GM06990 (cell line): ENCODE results near the gene DQX1.

Source experiments
- DNase-seq: peaks from one replicate; pipeline ENCODE4 v3.0.0-alpha.2; 2011; ENCODE audit not compliant: insufficient read length; ENCODE audit errors: extremely low read depth
- H3K27me3 ChIP-seq: replicated peaks from 2 replicates; pipeline ENCODE4 v1.6.0; 2011; ENCODE audit warnings: low read length; ENCODE audit not compliant: control insufficient read depth, insufficient read depth
- H3K36me3 ChIP-seq: 2 replicates; pipeline ENCODE4 v1.5.1; 2011; ENCODE audit warnings: low read length; ENCODE audit not compliant: control insufficient read depth, insufficient read depth
- H3K4me3 ChIP-seq: replicated peaks from 2 replicates; pipeline ENCODE4 v1.5.1; 2011; ENCODE audit warnings: low read depth, mild to moderate bottlenecking, control low read depth, low read length
- TF ChIP-seq, protein P1 (sequence below): IDR thresholded peaks from 2 replicates; pipeline ENCODE4 v1.5.1; 2011; ENCODE audit warnings: low read length, control low read depth, mild to moderate bottlenecking, inconsistent platforms; ENCODE audit not compliant: insufficient read depth, poor library complexity, severe bottlenecking

DQX1 gene

DNA sequence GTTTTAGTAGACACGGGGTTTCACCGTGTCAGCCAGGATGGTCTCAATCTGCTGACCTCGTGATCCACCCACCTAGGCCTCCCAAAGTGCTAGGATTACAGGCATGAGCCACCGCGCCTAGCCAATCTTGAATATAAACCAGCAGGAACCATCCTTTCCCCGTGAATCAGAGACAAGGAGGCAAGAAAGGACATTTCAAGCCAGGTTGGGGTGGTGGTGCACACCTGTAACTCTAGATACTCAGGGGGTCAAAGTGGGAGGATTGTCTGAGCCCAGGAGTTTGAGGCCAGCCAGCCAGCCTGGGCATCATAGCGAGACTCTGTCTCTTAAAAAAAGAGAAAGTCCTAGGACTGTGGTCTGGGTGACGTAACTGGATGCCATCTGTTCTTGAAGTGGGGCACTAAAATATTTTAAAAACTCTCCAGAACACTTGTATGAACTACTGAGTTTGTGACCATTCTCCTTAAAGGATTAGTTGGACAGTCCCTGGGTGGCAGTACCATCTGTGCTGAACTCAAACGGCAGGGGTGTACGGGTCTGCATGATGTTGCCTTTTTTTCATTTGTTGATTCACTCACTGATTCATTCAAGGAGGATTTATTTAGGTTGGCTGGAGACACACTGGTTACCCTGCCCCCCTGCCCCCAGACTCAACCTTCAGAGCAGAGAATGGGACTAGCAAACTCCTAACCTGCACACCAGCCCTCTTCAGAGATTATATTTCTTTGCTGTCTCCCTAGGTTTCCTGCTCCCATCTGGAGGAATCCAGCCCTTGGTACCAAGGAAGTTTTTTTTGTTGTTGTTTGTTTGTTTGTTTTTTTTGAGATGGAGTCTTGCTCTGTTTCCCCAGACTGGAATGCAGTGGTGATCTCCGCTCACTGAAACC lies 14.7 kb downstream of the DQX1 start:
- Histone ChIP-seq H3K36me3 (no peaks in the 10 kb centered on the region), H3K27me3 (peaks cover 2% of the 10 kb centered on the region; the same call in 1 of the 2 replicates), H3K4me3 (no peak overlapping the region)
- DNase-seq: no peak
- TF ChIP-seq, protein P1, sequence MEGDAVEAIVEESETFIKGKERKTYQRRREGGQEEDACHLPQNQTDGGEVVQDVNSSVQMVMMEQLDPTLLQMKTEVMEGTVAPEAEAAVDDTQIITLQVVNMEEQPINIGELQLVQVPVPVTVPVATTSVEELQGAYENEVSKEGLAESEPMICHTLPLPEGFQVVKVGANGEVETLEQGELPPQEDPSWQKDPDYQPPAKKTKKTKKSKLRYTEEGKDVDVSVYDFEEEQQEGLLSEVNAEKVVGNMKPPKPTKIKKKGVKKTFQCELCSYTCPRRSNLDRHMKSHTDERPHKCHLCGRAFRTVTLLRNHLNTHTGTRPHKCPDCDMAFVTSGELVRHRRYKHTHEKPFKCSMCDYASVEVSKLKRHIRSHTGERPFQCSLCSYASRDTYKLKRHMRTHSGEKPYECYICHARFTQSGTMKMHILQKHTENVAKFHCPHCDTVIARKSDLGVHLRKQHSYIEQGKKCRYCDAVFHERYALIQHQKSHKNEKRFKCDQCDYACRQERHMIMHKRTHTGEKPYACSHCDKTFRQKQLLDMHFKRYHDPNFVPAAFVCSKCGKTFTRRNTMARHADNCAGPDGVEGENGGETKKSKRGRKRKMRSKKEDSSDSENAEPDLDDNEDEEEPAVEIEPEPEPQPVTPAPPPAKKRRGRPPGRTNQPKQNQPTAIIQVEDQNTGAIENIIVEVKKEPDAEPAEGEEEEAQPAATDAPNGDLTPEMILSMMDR: no peak

DNA sequence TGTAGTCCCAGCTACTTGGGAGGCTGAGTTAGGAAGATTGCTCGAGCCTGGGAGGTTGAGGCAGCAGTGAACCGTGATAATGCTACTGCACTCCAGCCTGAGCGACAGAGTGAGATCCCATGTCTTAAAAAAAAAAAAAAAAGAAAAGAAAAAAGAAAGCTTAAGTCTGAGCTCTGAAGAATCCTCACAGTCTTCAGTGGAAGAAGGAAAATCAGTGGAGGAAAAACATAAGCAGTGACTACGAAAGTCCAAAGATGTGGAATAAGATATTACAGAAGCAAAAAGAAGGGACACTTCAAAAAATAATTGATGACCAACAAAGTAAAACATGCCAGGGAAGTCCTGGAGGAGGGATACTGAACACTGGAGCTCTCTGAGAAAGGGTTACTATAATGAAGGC lies 15.8 kb downstream of the DQX1 start:
- Histone ChIP-seq H3K4me3 (no peak overlapping the region), H3K27me3 (peaks cover 2% of the 10 kb centered on the region; the same call in 1 of the 2 replicates)

DNA sequence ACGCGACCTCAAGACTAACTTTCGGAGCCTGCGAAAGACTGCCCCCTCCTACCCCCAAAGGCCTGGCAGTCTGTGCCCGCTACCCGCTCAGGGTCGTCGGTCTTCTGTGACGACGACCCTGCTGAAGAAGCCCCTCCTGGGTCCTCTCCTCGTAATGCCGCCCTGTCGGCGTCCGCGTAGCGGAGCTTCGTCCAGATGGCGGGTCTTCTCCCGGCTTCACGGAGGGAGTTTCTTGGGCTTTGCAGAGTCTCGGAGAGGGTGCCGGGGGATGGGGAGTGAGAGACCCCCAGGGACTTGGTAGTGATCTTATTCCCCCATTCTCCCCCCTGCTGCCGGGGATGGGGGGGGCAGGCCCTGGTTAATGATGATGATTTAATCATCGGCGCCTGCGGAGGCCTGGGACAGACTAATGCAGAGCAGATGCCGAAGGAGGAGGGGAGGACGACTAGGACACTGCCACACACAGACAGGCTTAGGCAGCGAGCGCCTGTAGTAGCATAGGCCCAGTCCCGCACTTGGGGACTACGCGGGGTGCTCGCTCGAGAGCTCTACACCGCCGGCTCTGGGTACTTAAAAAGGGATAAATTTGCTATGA lies 18.0 kb downstream of the DQX1 start:
- TF ChIP-seq, protein P1: no peak
- no peak for DNase-seq
- peak overlapping the region; percentile 93 for H3K4me3 ChIP-seq
- H3K36me3 ChIP-seq: peaks cover 4% of the 10 kb centered on the region
- no peaks in the 10 kb centered on the region; the same call in 1 of the 2 replicates for H3K27me3 ChIP-seq

More for the DNA sequence above, 15.8 kb downstream of the DQX1 start:
- TF ChIP-seq, protein P1: no peak
- no peak for DNase-seq
- peaks cover 4% of the 10 kb centered on the region for H3K36me3 ChIP-seq

DNA sequence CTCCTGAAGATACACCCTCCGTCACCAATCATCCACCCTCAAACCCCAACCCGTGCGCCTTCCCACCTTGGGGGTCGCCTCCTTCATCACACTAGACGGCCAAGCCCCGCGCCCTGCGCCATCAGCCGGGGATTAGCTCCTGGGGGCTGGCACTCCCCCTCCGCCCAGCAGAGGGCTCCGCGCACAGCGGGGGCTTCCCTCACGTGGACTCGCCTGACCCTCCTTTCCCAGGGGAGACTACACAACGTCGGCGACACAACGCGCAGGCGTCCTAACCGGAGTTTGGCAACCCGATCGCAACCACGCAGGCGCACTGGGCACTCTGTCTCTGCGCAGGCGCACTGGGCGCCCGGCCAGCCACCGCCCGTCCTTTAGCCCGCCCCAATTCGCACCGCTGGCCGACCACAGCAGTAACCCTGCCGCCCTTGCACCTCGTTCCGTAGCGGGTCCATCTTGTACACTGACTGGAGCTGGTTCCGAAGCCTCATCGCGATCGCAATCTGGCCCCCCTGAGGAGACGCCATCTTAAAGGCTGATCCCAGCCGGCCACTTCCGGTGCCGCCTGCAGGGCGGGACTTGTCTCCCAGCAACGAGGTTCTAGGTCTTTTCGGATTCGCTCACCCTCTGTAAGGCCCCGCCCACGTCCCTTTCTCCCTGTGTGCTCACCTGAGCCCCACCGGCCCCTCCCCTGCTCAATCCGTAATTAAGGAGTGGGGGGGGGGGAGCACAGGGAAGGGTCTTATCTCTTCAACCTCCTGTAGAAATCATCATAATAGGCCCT lies 18.7 kb downstream of the DQX1 start, which contains the start of gene PCGF1:
Gene PCGF1 (minus strand): TSS at position 551 of the 781 bp plus-strand sequence. CDS start 27 bp downstream, at position 524.
- Histone ChIP-seq H3K36me3 (peaks cover 4% of the 10 kb centered on the region), H3K27me3 (no peaks in the 10 kb centered on the region), H3K4me3 (peak within 1 kb of the TSS; percentile 93)
- TF ChIP-seq, protein P1: peak; percentile 83
- DNase-seq: peak; percentile 99

DNA sequence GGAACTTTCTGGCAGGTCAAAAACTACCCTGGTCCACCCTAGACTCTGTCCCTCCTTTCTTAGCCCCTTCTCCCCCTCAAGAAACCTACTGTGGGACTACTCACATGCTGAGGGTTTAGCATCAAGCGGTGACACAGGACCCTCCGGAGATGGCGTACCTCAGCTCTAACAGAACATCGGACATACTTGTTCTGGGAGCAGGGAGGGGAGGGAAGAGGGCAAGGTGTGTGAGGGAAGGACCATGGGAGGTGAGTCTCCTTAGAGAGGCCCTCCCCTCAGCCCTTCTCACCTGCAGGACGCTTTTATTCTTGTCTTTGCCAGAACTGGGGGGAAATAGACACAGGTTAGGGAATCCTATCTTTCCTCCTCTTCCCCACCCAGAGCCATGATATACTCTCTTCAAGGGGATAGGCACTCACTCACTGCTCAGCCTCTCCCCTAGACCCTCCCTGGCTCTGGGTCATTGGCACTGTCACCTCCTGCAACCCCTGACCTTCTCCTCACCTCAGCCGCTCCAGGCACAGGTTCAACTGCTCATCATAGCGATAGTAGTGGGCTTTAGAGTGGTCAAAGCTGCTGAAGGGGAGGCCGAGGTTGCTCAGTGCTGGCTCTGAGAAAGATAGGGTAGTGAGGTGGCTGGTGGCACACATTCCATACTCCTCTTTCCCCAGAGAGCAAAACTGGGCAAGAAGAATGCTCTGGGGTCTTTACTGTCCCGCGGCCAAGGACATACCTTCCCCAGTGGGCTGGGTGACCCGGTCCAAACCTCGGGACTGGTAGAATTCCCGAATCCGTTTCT lies 20.4 kb downstream of the DQX1 start:
- TF ChIP-seq, protein P1: no peak
- Histone ChIP-seq H3K36me3 (peaks cover 4% of the 10 kb centered on the region), H3K27me3 (no peaks in the 10 kb centered on the region), H3K4me3 (no peak overlapping the region)
- DNase-seq: no peak
